Pulmonary artery endothelial cell (primary cell): ENCODE measurements around the gene NRDC. TPM values are rescaled to one million over a fixed set of nuclear protein-coding genes. Genes with fewer than 3 reads are reported as not detected.
"Not testable (repeated sequence)": the region's sequence is repeated elsewhere in the genome, so short reads cannot be mapped to it uniquely, and the experiment has no call there.

Experiments
- DNase-seq: peaks from one replicate; pipeline ENCODE4 v3.0.0-alpha.2; 2011; ENCODE audit warnings: low read depth, low spot score
- total RNA-seq: library from RNA; depleted of rRNA; stranded (reverse); fragments of >200 nt; gene quantifications from 2 replicates; pipeline ENCODE4 v1.2.3, GENCODE V29; 2014

Gene NRDC
- total RNA-seq, 1 donor from 2014 or later, result 70.2 TPM

GRCh38 chr1:51878308-51878615 is 265 bp downstream of the NRDC start:
- no peak for DNase-seq

- no peak for DNase-seq
Observed at GRCh38 chr1:51877434-51878307, 856 bp downstream of the NRDC start.

- DNase-seq, result no peak
Observed at GRCh38 chr1:51875836-51876235, 2.7 kb downstream of the NRDC start.

GRCh38 chr1:51875291-51875772 is 3.2 kb downstream of the NRDC start:
- no peak for DNase-seq

GRCh38 chr1:51873270-51873669 is 5.3 kb downstream of the NRDC start:
- DNase-seq, result not testable (repeated sequence)

- no peak for DNase-seq
Observed at GRCh38 chr1:51871351-51871975, 7.1 kb downstream of the NRDC start.

GRCh38 chr1:51870603-51871350 is 7.8 kb downstream of the NRDC start:
- DNase-seq, result no peak

- no peak for DNase-seq
Observed at GRCh38 chr1:51867479-51868232, 10.9 kb downstream of the NRDC start.

- DNase-seq, result no peak
Observed at GRCh38 chr1:51863384-51863783, 15.1 kb downstream of the NRDC start.

GRCh38 chr1:51861669-51862068 is 16.9 kb downstream of the NRDC start:
- DNase-seq, result no peak

- no peak for DNase-seq
Observed at GRCh38 chr1:51859735-51860134, 18.8 kb downstream of the NRDC start.

GRCh38 chr1:51859333-51859732 is 19.2 kb downstream of the NRDC start:
- DNase-seq, result no peak

- DNase-seq, result no peak
Observed at GRCh38 chr1:51858892-51859291, 19.6 kb downstream of the NRDC start.

- no peak for DNase-seq
Observed at GRCh38 chr1:51856745-51857144, 21.8 kb downstream of the NRDC start.

GRCh38 chr1:51855624-51856023 is 22.9 kb downstream of the NRDC start:
- DNase-seq, result no peak

GRCh38 chr1:51853360-51853759 is 25.2 kb downstream of the NRDC start:
- DNase-seq, result no peak

GRCh38 chr1:51851882-51852396 is 26.6 kb downstream of the NRDC start:
- no peak for DNase-seq

GRCh38 chr1:51850420-51851223 is 27.9 kb downstream of the NRDC start:
- no peak for DNase-seq

GRCh38 chr1:51847294-51847920 is 31.1 kb downstream of the NRDC start:
- no peak for DNase-seq

GRCh38 chr1:51843948-51844347 is 34.6 kb downstream of the NRDC start:
- DNase-seq, result no peak
